Neural cell (in vitro differentiated cells): ENCODE results near the gene TBPL1.

ENCODE experiments used
- CTCF ChIP-seq: fragments of 450-650 bp; IDR thresholded peaks from 2 replicates; pipeline ENCODE4 v1.5.1; 2014; ENCODE audit warnings: antibody characterized with exemption, mild to moderate bottlenecking, moderate library complexity; ENCODE audit not compliant: poor library complexity, severe bottlenecking
- EZH2 ChIP-seq: fragments of 200-600, 300-800 bp; shearing (Covaris generic), sonication (generic); IDR thresholded peaks from 2 replicates; pipeline ENCODE4 v1.6.1; 2014; ENCODE audit warnings: antibody characterized with exemption, low read length, borderline replicate concordance, mild to moderate bottlenecking; ENCODE audit not compliant: insufficient read depth, poor library complexity, severe bottlenecking
- MXI1 ChIP-seq: fragments of 450-650 bp; conservative IDR thresholded peaks from 2 replicates; pipeline ENCODE4 v1.6.1; 2014; ENCODE audit warnings: antibody characterized with exemption, mild to moderate bottlenecking; ENCODE audit not compliant: poor library complexity, severe bottlenecking
- POLR2AphosphoS5 ChIP-seq: IDR thresholded peaks from 2 replicates; pipeline ENCODE4 v1.6.1; 2012
- RAD21 ChIP-seq: fragments of 450-650 bp; conservative IDR thresholded peaks from 2 replicates; pipeline ENCODE4 v1.6.1; 2014; ENCODE audit warnings: antibody characterized with exemption, mild to moderate bottlenecking, moderate library complexity
- REST ChIP-seq: IDR thresholded peaks from 2 replicates; pipeline ENCODE4 v1.6.1; 2012; ENCODE audit warnings: borderline replicate concordance
- SMC3 ChIP-seq: fragments of 450-650 bp; conservative IDR thresholded peaks from 2 replicates; pipeline ENCODE4 v1.6.1; 2014; ENCODE audit warnings: antibody characterized with exemption, mild to moderate bottlenecking, moderate library complexity; ENCODE audit not compliant: poor library complexity
- TAF1 ChIP-seq: IDR thresholded peaks from 2 replicates; pipeline ENCODE4 v1.6.1; 2012; ENCODE audit warnings: low read depth

GRCh38 chr6:134009876-134010275 is 56.9 kb downstream of the TBPL1 start:
- TF ChIP-seq CTCF (no peak), TAF1 (no peak), MXI1 (no peak), REST (no peak), EZH2 (no peak), SMC3 (no peak), RAD21 (no peak), POLR2AphosphoS5 (no peak)
